Measurements from ENCODE around the gene LAMTOR1. TPM values are rescaled to one million over a fixed set of nuclear protein-coding genes. Genes with fewer than 3 reads are reported as not detected.
"Not testable (repeated sequence)": the region's sequence is repeated elsewhere in the genome, so short reads cannot be mapped to it uniquely, and the experiment has no call there.

Gene LAMTOR1
- total RNA-seq, 1 donor from 2014 or later, result 65.8 TPM

- peaks cover 1% of the 10 kb centered on the region for H3K9me3 Mint-ChIP-seq (ENCODE audit: unreplicated experiment)
- Histone ChIP-seq H3K4me3 (ENCODE audit: insufficient read depth, low read depth, low read length) (no peak overlapping the region), H3K9me3 (ENCODE audit: insufficient read depth, low read depth, low read length) (no peaks in the 10 kb centered on the region), H3K36me3 (ENCODE audit: insufficient read depth, low read length) (no peaks in the 10 kb centered on the region), H3K79me2 (ENCODE audit: insufficient read depth, low read length) (no peaks in the 10 kb centered on the region), H3K4me2 (ENCODE audit: low read length) (no peak overlapping the region), H3K9ac (ENCODE audit: low read length) (no peak overlapping the region), H4K20me1 (ENCODE audit: insufficient read depth, low read length) (no peaks in the 10 kb centered on the region), H3K4me1 (ENCODE audit: insufficient read depth, low read length) (peaks cover 6% of the 10 kb centered on the region), H3K27ac (ENCODE audit: low read depth, low read length) (peak overlapping the region; percentile 2), H3K27me3 (ENCODE audit: insufficient read depth, low read length) (peaks cover 7% of the 10 kb centered on the region), H2AFZ (ENCODE audit: low read depth, low read length) (peak overlapping the region; percentile 21)
- H3K4me3 Mint-ChIP-seq (ENCODE audit: unreplicated experiment), result no peak overlapping the region
- FAIRE-seq (no peak), DNase-seq (ENCODE audit: low read depth) (peak; percentile 51)
- H3K27me3 Mint-ChIP-seq (ENCODE audit: low read depth, unreplicated experiment), result peaks cover 28% of the 10 kb centered on the region
- no peak overlapping the region for H3K27ac Mint-ChIP-seq (ENCODE audit: unreplicated experiment)
- no peak for TF ChIP-seq EZH2 (IDR thresholded peaks at IDR 0.05; ENCODE audit: insufficient read depth, low read length)
- TF ChIP-seq, protein P1, sequence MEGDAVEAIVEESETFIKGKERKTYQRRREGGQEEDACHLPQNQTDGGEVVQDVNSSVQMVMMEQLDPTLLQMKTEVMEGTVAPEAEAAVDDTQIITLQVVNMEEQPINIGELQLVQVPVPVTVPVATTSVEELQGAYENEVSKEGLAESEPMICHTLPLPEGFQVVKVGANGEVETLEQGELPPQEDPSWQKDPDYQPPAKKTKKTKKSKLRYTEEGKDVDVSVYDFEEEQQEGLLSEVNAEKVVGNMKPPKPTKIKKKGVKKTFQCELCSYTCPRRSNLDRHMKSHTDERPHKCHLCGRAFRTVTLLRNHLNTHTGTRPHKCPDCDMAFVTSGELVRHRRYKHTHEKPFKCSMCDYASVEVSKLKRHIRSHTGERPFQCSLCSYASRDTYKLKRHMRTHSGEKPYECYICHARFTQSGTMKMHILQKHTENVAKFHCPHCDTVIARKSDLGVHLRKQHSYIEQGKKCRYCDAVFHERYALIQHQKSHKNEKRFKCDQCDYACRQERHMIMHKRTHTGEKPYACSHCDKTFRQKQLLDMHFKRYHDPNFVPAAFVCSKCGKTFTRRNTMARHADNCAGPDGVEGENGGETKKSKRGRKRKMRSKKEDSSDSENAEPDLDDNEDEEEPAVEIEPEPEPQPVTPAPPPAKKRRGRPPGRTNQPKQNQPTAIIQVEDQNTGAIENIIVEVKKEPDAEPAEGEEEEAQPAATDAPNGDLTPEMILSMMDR (IDR thresholded peaks at IDR 0.05; ENCODE audit: insufficient read depth, low read depth, low read length), result no peak
- peaks cover 6% of the 10 kb centered on the region for H3K4me1 Mint-ChIP-seq (ENCODE audit: low read depth, unreplicated experiment)
- H3K36me3 Mint-ChIP-seq (ENCODE audit: low read depth, unreplicated experiment), result no peaks in the 10 kb centered on the region
These were observed 33.0 kb upstream of the LAMTOR1 start for GRCh38 chr11:72135891-72136683.

DNA sequence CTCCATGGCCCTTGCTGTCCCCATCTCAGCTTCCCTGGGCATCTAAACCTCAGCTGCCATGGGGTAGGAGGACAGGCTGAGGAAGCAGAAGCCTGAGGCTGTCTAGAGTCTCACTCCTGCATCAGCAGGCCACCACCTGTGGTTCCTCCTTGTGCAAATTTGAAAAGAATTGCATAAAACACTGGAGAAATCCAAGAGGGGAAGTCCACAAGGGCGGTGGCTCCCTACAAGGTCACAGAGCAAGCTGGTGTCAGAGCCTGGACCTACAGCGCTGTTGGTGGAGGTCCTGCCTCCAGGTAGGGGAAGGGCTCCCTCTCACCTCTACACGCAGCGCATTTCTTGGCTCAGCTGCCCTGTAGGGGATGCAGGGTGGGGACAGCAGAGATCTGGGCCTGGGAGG lies 32.4 kb upstream of the LAMTOR1 start, which contains the start of gene FOLR3:
Gene FOLR3 (plus strand): TSS at position 253 of the 400 bp plus-strand sequence. CDS start 228 bp downstream, outside the sequence.
- H3K27me3 ChIP-seq (ENCODE audit: insufficient read depth, low read length); H3K4me3 ChIP-seq (ENCODE audit: insufficient read depth, low read depth, low read length); FAIRE-seq; H3K36me3 Mint-ChIP-seq (ENCODE audit: low read depth, unreplicated experiment); H3K27ac Mint-ChIP-seq (ENCODE audit: unreplicated experiment); H3K9ac ChIP-seq (ENCODE audit: low read length); H3K9me3 ChIP-seq (ENCODE audit: insufficient read depth, low read depth, low read length); H3K36me3 ChIP-seq (ENCODE audit: insufficient read depth, low read length); DNase-seq (ENCODE audit: low read depth); H3K79me2 ChIP-seq (ENCODE audit: insufficient read depth, low read length); H3K4me2 ChIP-seq (ENCODE audit: low read length); H3K4me1 ChIP-seq (ENCODE audit: insufficient read depth, low read length); H3K4me3 Mint-ChIP-seq (ENCODE audit: unreplicated experiment); H3K9me3 Mint-ChIP-seq (ENCODE audit: unreplicated experiment); H3K4me1 Mint-ChIP-seq (ENCODE audit: low read depth, unreplicated experiment); H4K20me1 ChIP-seq (ENCODE audit: insufficient read depth, low read length): not testable (repeated sequence)
- peak within 1 kb of the TSS; percentile 21 for H2AFZ ChIP-seq (ENCODE audit: low read depth, low read length)
- peaks cover 28% of the 10 kb centered on the region for H3K27me3 Mint-ChIP-seq (ENCODE audit: low read depth, unreplicated experiment)
- H3K27ac ChIP-seq (ENCODE audit: low read depth, low read length), result peak within 1 kb of the TSS; percentile 2

- no peak overlapping the region for H3K4me2 ChIP-seq (ENCODE audit: low read length)
- no peaks in the 10 kb centered on the region for H3K4me1 ChIP-seq (ENCODE audit: insufficient read depth, low read length)
- no peak overlapping the region for H3K9ac ChIP-seq (ENCODE audit: low read length)
- H3K27me3 Mint-ChIP-seq (ENCODE audit: low read depth, unreplicated experiment), result peaks cover 38% of the 10 kb centered on the region
- no peak overlapping the region for H3K27ac Mint-ChIP-seq (ENCODE audit: unreplicated experiment)
- no peaks in the 10 kb centered on the region for H4K20me1 ChIP-seq (ENCODE audit: insufficient read depth, low read length)
- no peak for FAIRE-seq
- H3K4me1 Mint-ChIP-seq (ENCODE audit: low read depth, unreplicated experiment), result no peaks in the 10 kb centered on the region
- no peak overlapping the region for H2AFZ ChIP-seq (ENCODE audit: low read depth, low read length)
- H3K27me3 ChIP-seq (ENCODE audit: insufficient read depth, low read length), result peaks cover 11% of the 10 kb centered on the region
- no peak overlapping the region for H3K4me3 ChIP-seq (ENCODE audit: insufficient read depth, low read depth, low read length)
- peaks cover 6% of the 10 kb centered on the region for H3K9me3 ChIP-seq (ENCODE audit: insufficient read depth, low read depth, low read length)
- no peak overlapping the region for H3K4me3 Mint-ChIP-seq (ENCODE audit: unreplicated experiment)
- H3K79me2 ChIP-seq (ENCODE audit: insufficient read depth, low read length), result no peaks in the 10 kb centered on the region
- no peak overlapping the region for H3K27ac ChIP-seq (ENCODE audit: low read depth, low read length)
- TF ChIP-seq, protein P1 (IDR thresholded peaks at IDR 0.05; ENCODE audit: insufficient read depth, low read depth, low read length), result no peak
- TF ChIP-seq EZH2 (IDR thresholded peaks at IDR 0.05; ENCODE audit: insufficient read depth, low read length), result no peak
- no peak for DNase-seq (ENCODE audit: low read depth)
- H3K36me3 Mint-ChIP-seq (ENCODE audit: low read depth, unreplicated experiment), result no peaks in the 10 kb centered on the region
- no peaks in the 10 kb centered on the region for H3K36me3 ChIP-seq (ENCODE audit: insufficient read depth, low read length)
- peaks cover 18% of the 10 kb centered on the region for H3K9me3 Mint-ChIP-seq (ENCODE audit: unreplicated experiment)
These were observed 29.5 kb upstream of the LAMTOR1 start for GRCh38 chr11:72132646-72133045.
